ENCODE data around the gene EPS8L3. TPM values are rescaled to one million over a fixed set of nuclear protein-coding genes. Genes with fewer than 3 reads are reported as not detected.

EPS8L3 gene
- total and polyA plus RNA-seq, 2 of the 4 experiments (the other 2 are of a cell fraction) = not detected

- BruUV-seq (replicated peaks) = no TSS peak
- H3K9me1 ChIP-seq (ENCODE audit: insufficient read depth, low read length) = peaks cover 22% of the 10 kb centered on the region
- ATAC-seq (ENCODE audit: low read depth) (no peak), DNase-seq (no peak)
- peaks cover 26% of the 10 kb centered on the region for H3K4me1 ChIP-seq (ENCODE audit: control insufficient read depth, insufficient read depth, low read length)
- no peak overlapping the region for H3K18ac ChIP-seq (ENCODE audit: low read depth, low read length)
- no peak overlapping the region for H2BK20ac ChIP-seq (ENCODE audit: low read depth, low read length)
- no peaks in the 10 kb centered on the region for H3K9me3 ChIP-seq (ENCODE audit: control insufficient read depth, insufficient read depth, low read length)
- no peak overlapping the region; the same call in 1 of the 2 replicates for H3K4me2 ChIP-seq (ENCODE audit: low read depth, low read length)
- H3K23ac ChIP-seq (ENCODE audit: low read depth, low read length) = no peak overlapping the region
- CTCF ChIA-PET = interaction anchor here (1.1 to 2.5 kb wide), 3 partner anchors 10 to 202 kb away, joined by 3 to 20 read pairs (median 5); partner anchors contain the start of gene AHCYL1
- no peaks in the 10 kb centered on the region for H4K20me1 ChIP-seq (ENCODE audit: insufficient read depth, low read length)
- H2AK9ac ChIP-seq (replicated peaks; ENCODE audit: low read depth, low read length, poor library complexity) = no peak overlapping the region
- H3K4ac ChIP-seq (ENCODE audit: low read depth, low read length) = no peak overlapping the region
- intact Hi-C loops (cut with micrococcal nuclease) (loop anchor here (1.0 to 2.0 kb wide), 2 partner anchors 95 to 223 kb away; no protein-coding TSS in a partner anchor), in situ Hi-C loops (cut with MboI; ENCODE audit: low sequenced_read_pairs) (loop anchor here (25.0 kb wide), 1 partner anchor 130 kb away; the partner anchor contains the start of gene CSF1), dilution Hi-C loops (cut with HindIII; ENCODE audit: low sequenced_read_pairs, unreplicated experiment) (no loop called here)
- no peak overlapping the region for H4K5ac ChIP-seq (ENCODE audit: low read depth, low read length)
- no peak overlapping the region for H2BK120ac ChIP-seq (ENCODE audit: low read depth, low read length)
- H3K14ac ChIP-seq (replicated peaks; ENCODE audit: low read depth, low read length) = no peak overlapping the region
- H3K79me1 ChIP-seq (ENCODE audit: low read depth in 1 of 2, low read length in 2 of 2) = no peaks in the 10 kb centered on the region
- no CpG with 5 or more reads among the region's 2 CpGs for WGBS, 2 experiments (ENCODE audit: extremely low coverage in 2 of 2, insufficient read length in 1 of 2)
- H3K27me3 ChIP-seq (ENCODE audit: control insufficient read depth, insufficient read depth, low read length) = no peaks in the 10 kb centered on the region
- TF ChIP-seq MXI1 (IDR thresholded peaks at IDR 0.05; ENCODE audit: borderline replicate concordance, low read depth, low read length) = no peak
- TF ChIP-seq RCOR1 (IDR thresholded peaks at IDR 0.05; ENCODE audit: insufficient replicate concordance, low read length) = no peak
- no peak for TF ChIP-seq ELK1 (IDR thresholded peaks at IDR 0.05; ENCODE audit: borderline replicate concordance, low read depth, low read length)
- TF ChIP-seq MAZ (IDR thresholded peaks at IDR 0.05; ENCODE audit: borderline replicate concordance, low read depth, low read length) = no peak
- no peak for TF ChIP-seq FOS (IDR thresholded peaks at IDR 0.05; ENCODE audit: low read depth, low read length)
- TF ChIP-seq USF2 (IDR thresholded peaks at IDR 0.05; ENCODE audit: low read depth, low read length) = no peak
- no peak for TF ChIP-seq NFE2L2 (IDR thresholded peaks at IDR 0.05; ENCODE audit: low read depth, low read length)
- TF ChIP-seq CEBPB (IDR thresholded peaks at IDR 0.05; ENCODE audit: low read depth, low read length) = no peak
- no peak for TF ChIP-seq CTCF (conservative IDR thresholded peaks at IDR 0.05; ENCODE audit: low read depth, low read length)
- TF ChIP-seq POLR2A (IDR thresholded peaks at IDR 0.05; ENCODE audit: low read depth, low read length) = no peak
- TF ChIP-seq RFX5 (IDR thresholded peaks at IDR 0.05; ENCODE audit: low read depth, low read length) = no peak
- TF ChIP-seq BHLHE40 (IDR thresholded peaks at IDR 0.05; ENCODE audit: low read depth, low read length) = no peak
- no peak for TF ChIP-seq SMC3 (IDR thresholded peaks at IDR 0.05; ENCODE audit: low read depth, low read length)
- TF ChIP-seq CHD1 (IDR thresholded peaks at IDR 0.05; ENCODE audit: low read depth, low read length) = no peak
- no peak for TF ChIP-seq MAFK (IDR thresholded peaks at IDR 0.05; ENCODE audit: low read depth, low read length)
- no peak overlapping the region for H4K8ac ChIP-seq (ENCODE audit: low read depth in 2 of 2, low read length in 2 of 2)
- no peak overlapping the region for H4K91ac ChIP-seq (ENCODE audit: insufficient read depth, low read depth, low read length)
- H3K9ac ChIP-seq (ENCODE audit: low read depth, low read length) = no peak overlapping the region
- H2AK5ac ChIP-seq (ENCODE audit: low read depth, low read length) = no peak overlapping the region
- H3K4me3 ChIP-seq (ENCODE audit: insufficient read depth, low read depth, low read length) = no peak overlapping the region
- no peak overlapping the region for H2AFZ ChIP-seq (replicated peaks; ENCODE audit: low read length, poor library complexity)
- no peak overlapping the region for H2BK5ac ChIP-seq (ENCODE audit: low read depth, low read length, poor library complexity, severe bottlenecking)
- H3K36me3 ChIP-seq (ENCODE audit: control insufficient read depth, insufficient read depth, low read length) = no peaks in the 10 kb centered on the region
- H3K27ac ChIP-seq (ENCODE audit: insufficient read depth, low read length) = no peak overlapping the region
- no peak overlapping the region for H2BK15ac ChIP-seq (ENCODE audit: low read depth, low read length)
- POLR2A ChIA-PET (ENCODE audit: unreplicated experiment) = interaction anchor here (2.0 kb wide), 1 partner anchor 136 kb away, joined by 9 read pairs; no protein-coding TSS in a partner anchor
- no peak overlapping the region for H3K56ac ChIP-seq (ENCODE audit: extremely low read depth, insufficient read depth, low read length)
These were observed 18.1 kb upstream of the EPS8L3 start for GRCh38 chr1:109781806-109782205.

Data from IMR-90 (cell line).